ENCODE measurements around the gene FXYD5. TPM values are rescaled to one million over a fixed set of nuclear protein-coding genes. Genes with fewer than 3 reads are reported as not detected.

Gene FXYD5
- total RNA-seq, 6 experiments from 2014 or later: 5.6 to 23.6 (median 14.2) TPM

GRCh38 chr19:35116072-35116801, 38.3 kb upstream of the FXYD5 start:
- intact Hi-C loops (cut with DNase I): no loop called here
- H3K27me3 ChIP-seq: no peaks in the 10 kb centered on the region
- peaks cover 0 to 7% (median 0%) of the 10 kb centered on the region in 4 donors for H3K4me1 ChIP-seq
- no peaks in the 10 kb centered on the region for H3K36me3 ChIP-seq
- no peak overlapping the region for H3K4me3 ChIP-seq
- WGBS (ENCODE audit: insufficient coverage, low coverage, low lambda C conversion rate, missing lambda C conversion rate): 79% methylated on average over 5 of the region's 13 CpGs
- no peak for ATAC-seq
- H3K9me3 ChIP-seq: no peaks in the 10 kb centered on the region
- TF ChIP-seq CTCF (IDR thresholded peaks at IDR 0.05) (no peak), POLR2A (IDR thresholded peaks at IDR 0.05) (no peak)
- H3K27ac ChIP-seq: no peak overlapping the region
- no peak for DNase-seq

- no peak for ATAC-seq
- Histone ChIP-seq H3K27me3 (no peaks in the 10 kb centered on the region), H3K27ac (no peak overlapping the region), H3K4me3 (no peak overlapping the region), H3K36me3 (no peaks in the 10 kb centered on the region), H3K4me1 (peaks cover 0 to 7% (median 0%) of the 10 kb centered on the region in 4 donors), H3K9me3 (no peaks in the 10 kb centered on the region)
- TF ChIP-seq POLR2A (IDR thresholded peaks at IDR 0.05) (no peak), CTCF (IDR thresholded peaks at IDR 0.05) (no peak)
- 32% methylated on average over 2 of the region's 8 CpGs for WGBS (ENCODE audit: insufficient coverage, low coverage, low lambda C conversion rate, missing lambda C conversion rate)
- DNase-seq: no peak
- intact Hi-C loops (cut with DNase I): no loop called here
Observed at GRCh38 chr19:35117116-35117515, 37.4 kb upstream of the FXYD5 start.

GRCh38 chr19:35117799-35118198, 36.7 kb upstream of the FXYD5 start:
- Histone ChIP-seq H3K4me1 (peaks cover 0 to 7% (median 0%) of the 10 kb centered on the region in 4 donors), H3K27me3 (no peaks in the 10 kb centered on the region), H3K27ac (no peak overlapping the region), H3K36me3 (no peaks in the 10 kb centered on the region), H3K9me3 (no peaks in the 10 kb centered on the region), H3K4me3 (no peak overlapping the region)
- ATAC-seq (no peak), DNase-seq (no peak)
- TF ChIP-seq POLR2A (IDR thresholded peaks at IDR 0.05) (no peak), CTCF (IDR thresholded peaks at IDR 0.05) (no peak)
- WGBS (ENCODE audit: insufficient coverage, low coverage, low lambda C conversion rate, missing lambda C conversion rate): 0% methylated on average over 1 of the region's 11 CpGs
- intact Hi-C loops (cut with DNase I): no loop called here

GRCh38 chr19:35118268-35119020, 36.1 kb upstream of the FXYD5 start:
- DNase-seq: no peak
- Histone ChIP-seq H3K9me3 (no peaks in the 10 kb centered on the region), H3K27ac (peak overlapping the region in 1 of 3 donors; percentile 31), H3K36me3 (no peaks in the 10 kb centered on the region), H3K27me3 (no peaks in the 10 kb centered on the region), H3K4me1 (peaks cover 0 to 7% (median 0%) of the 10 kb centered on the region in 4 donors), H3K4me3 (no peak overlapping the region)
- intact Hi-C loops (cut with DNase I): no loop called here
- 47% methylated on average over 2 of the region's 13 CpGs for WGBS (ENCODE audit: insufficient coverage, low coverage, low lambda C conversion rate, missing lambda C conversion rate)
- TF ChIP-seq CTCF (IDR thresholded peaks at IDR 0.05): no peak
- no peak for TF ChIP-seq POLR2A (IDR thresholded peaks at IDR 0.05)
- peak in 1 of 4 donors; percentile 19 for ATAC-seq

All from right lobe of liver (tissue), 6 donors.